ENCODE results near the gene SCAI.

Gene SCAI

GRCh38 chr9:124894035-124894740 is 249.1 kb downstream of the SCAI start:
- H3K36me3 ChIP-seq (ENCODE audit: low read length): peaks cover 4% of the 10 kb centered on the region; the same call in 1 of the 2 replicates
- H3K9ac ChIP-seq (ENCODE audit: low read length): no peak overlapping the region
- no peaks in the 10 kb centered on the region for H3K9me3 ChIP-seq (ENCODE audit: insufficient read depth, low read length)
- no peak overlapping the region for H3K27ac ChIP-seq (ENCODE audit: low read depth, low read length)
- H2AFZ ChIP-seq (ENCODE audit: low read depth, low read length, severe bottlenecking): no peak overlapping the region
- TF ChIP-seq CTCF (IDR thresholded peaks at IDR 0.05; ENCODE audit: insufficient read depth, low read length, poor library complexity, severe bottlenecking) (no peak), EZH2phosphoT487 (conservative IDR thresholded peaks at IDR 0.05; ENCODE audit: low read length) (no peak)
- no peaks in the 10 kb centered on the region for H4K20me1 ChIP-seq (ENCODE audit: low read depth, low read length)
- H3K79me2 ChIP-seq (ENCODE audit: insufficient read depth, low read length): no peaks in the 10 kb centered on the region
- H3F3A ChIP-seq (ENCODE audit: insufficient read depth): no peaks in the 10 kb centered on the region
- H3K4me2 ChIP-seq (ENCODE audit: low read depth, low read length, poor library complexity, severe bottlenecking): no peak overlapping the region
- no peaks in the 10 kb centered on the region for H3K9me2 ChIP-seq (replicated peaks; ENCODE audit: insufficient read depth, low read length)
- H3K4me3 ChIP-seq (ENCODE audit: insufficient read depth, low read length, poor library complexity, severe bottlenecking): no peak overlapping the region
- H3K27me3 ChIP-seq (ENCODE audit: low read length): no peaks in the 10 kb centered on the region

All from SU-DHL-6 (cell line).